Umbilical cord (tissue), 2 donors: Measurements from ENCODE around the gene POMT2. TPM values are rescaled to one million over a fixed set of nuclear protein-coding genes. Genes with fewer than 3 reads are reported as not detected.

Experiments used
- DNase-seq: peaks from one replicate; pipeline ENCODE4 v3.0.0-alpha.2; 2015; ENCODE audit warnings: low spot score
- total RNA-seq: library from RNA; depleted of rRNA; stranded (reverse); fragments of >200 nt; gene quantifications from one replicate; pipeline ENCODE4 v1.2.3, GENCODE V29; 2014; ENCODE audit warnings: low replicate concordance; ENCODE audit not compliant: insufficient read depth

The POMT2 gene
- total RNA-seq, 1 donor from 2014 or later, result 16.1 TPM

DNA sequence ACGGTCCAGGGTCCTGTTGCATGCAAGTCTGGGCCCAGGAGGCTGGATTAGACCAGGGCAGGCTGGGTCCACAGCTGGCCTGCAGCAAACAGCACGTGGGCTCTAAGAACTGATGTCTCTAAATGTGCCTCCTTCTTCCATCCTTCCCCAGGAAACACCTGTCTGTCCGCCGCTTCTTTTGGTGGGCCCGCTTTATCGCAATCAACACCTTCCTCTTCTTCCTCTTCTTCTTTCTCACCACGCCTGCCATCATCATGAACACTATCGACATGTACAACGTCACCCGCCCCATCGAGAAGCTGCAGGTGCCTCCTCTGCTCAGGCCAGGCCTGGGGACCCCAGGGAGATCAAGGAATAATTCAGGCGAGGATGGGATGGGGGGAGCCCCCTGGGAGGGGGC lies 77.9 kb downstream of the POMT2 start:
- no peak for DNase-seq

- no peak for DNase-seq
These were observed 78.7 kb downstream of the POMT2 start for GRCh38 chr14:77241955-77242354.

GRCh38 chr14:77240336-77240915 lies 80.3 kb downstream of the POMT2 start:
- DNase-seq, result no peak

- DNase-seq, result no peak
These were observed 81.3 kb downstream of the POMT2 start for GRCh38 chr14:77239412-77239811.

GRCh38 chr14:77238996-77239395 lies 81.7 kb downstream of the POMT2 start:
- no peak for DNase-seq

GRCh38 chr14:77238356-77238755 lies 82.3 kb downstream of the POMT2 start:
- no peak for DNase-seq

- DNase-seq, result no peak
These were observed 83.9 kb downstream of the POMT2 start for GRCh38 chr14:77236814-77237213.

GRCh38 chr14:77231721-77232120 lies 89.0 kb downstream of the POMT2 start:
- DNase-seq, result no peak

GRCh38 chr14:77230914-77231313 lies 89.8 kb downstream of the POMT2 start:
- no peak for DNase-seq

- DNase-seq, result no peak
These were observed 92.6 kb downstream of the POMT2 start for GRCh38 chr14:77228056-77228455.

DNA sequence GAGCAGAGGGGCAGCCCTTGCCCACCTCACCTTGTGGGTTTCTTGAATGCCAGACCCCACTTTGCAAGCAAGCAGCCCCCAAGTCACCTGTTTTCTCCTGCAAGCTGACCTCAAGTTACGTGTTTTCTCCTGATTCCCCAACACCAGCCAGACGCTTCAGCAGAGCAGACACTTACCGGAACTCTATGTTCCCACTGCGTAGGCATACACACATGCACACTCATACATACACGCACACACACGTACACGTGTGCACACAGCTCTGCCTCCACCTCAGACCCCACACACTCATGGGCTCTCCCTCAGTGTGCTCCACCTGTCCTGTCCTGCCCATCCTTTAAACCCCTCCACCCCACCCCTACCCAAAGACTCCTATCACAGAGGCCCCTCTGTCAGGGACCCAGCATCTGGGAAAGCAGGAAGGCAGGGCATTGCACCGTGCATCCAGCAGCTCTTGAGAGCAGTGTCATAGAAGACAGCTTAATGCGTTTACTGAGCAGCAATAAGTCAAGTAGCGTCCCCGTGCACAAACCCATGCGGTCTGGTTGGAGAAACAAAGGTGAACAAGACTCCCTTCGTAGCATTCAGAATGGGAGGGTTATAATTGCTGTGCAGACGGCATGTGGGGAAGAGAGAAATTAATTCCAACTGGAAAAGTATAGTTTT lies 94.7 kb downstream of the POMT2 start:
- no peak for DNase-seq

DNA sequence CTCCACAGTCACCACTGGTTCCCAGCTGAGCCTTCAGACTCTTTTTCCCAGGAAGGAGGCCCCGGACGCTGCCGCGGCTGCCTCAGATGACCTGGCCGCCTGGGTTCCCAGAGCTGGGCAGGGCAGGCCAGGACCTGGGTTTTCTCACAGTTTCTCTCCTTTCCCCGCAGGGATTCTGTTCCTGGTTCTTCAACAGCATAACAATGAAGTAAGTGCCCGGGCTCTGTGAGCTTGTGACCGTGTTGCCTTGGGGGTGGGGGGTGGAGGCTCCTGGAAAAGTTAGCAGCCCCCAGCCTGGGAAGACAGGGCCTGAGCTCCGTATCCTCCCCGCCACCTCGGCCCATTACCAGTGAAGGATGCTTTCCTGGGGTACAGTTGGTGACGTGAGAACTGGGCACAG lies 95.4 kb downstream of the POMT2 start:
- DNase-seq, result no peak

Other genes with a start within 250 kb of the POMT2 start
- 17.6 TPM for gene CIPC, start 222.6 kb downstream of the POMT2 start, total RNA-seq
- 0.24 TPM for gene ZDHHC22, start 179.1 kb downstream of the POMT2 start, total RNA-seq
- 3.4 TPM for gene TMEM63C, start 139.1 kb downstream of the POMT2 start, total RNA-seq
- not detected for gene NGB, start 49.7 kb downstream of the POMT2 start, total RNA-seq
- 20.5 TPM for gene GSTZ1, start 153 bp upstream of the POMT2 start, total RNA-seq
- gene TMED8, start 56.2 kb upstream of the POMT2 start, total RNA-seq, result 7.9 TPM
- gene SAMD15, start 56.5 kb upstream of the POMT2 start, total RNA-seq, result 3.6 TPM
- gene NOXRED1, start 102.6 kb upstream of the POMT2 start, total RNA-seq, result 0.48 TPM
- 28.4 TPM for gene VIPAS39, start 136.7 kb upstream of the POMT2 start, total RNA-seq
- gene AHSA1, start 137.2 kb upstream of the POMT2 start, total RNA-seq, result 66.9 TPM
- gene ISM2, start 177.9 kb upstream of the POMT2 start, total RNA-seq, result 10.6 TPM